Lower lobe of right lung (tissue), 2 donors: ENCODE data around the gene GFRA3. TPM values are rescaled to one million over a fixed set of nuclear protein-coding genes. Genes with fewer than 3 reads are reported as not detected.

Source experiments
- ATAC-seq, 2 donors: fragments of 200-7000 bp; cut with Tn5 transposase; one replicate each; pipeline ENCODE4 v1.9.1; 2020 to 2022; ENCODE audit warnings: mild to moderate bottlenecking in 2 of 2, moderate library complexity in 2 of 2
- DNase-seq: peaks from one replicate; pipeline ENCODE4 v3.0.0-alpha.2; 2020
- H3K27ac ChIP-seq: fragments of 200-600 bp; one replicate; pipeline ENCODE4 v1.8.0; 2022
- H3K27me3 ChIP-seq: fragments of 200-600 bp; one replicate; pipeline ENCODE4 v1.8.0; 2022; ENCODE audit warnings: low read depth
- H3K36me3 ChIP-seq: fragments of 200-600 bp; one replicate; pipeline ENCODE4 v1.8.0; 2022; ENCODE audit warnings: mild to moderate bottlenecking
- H3K4me1 ChIP-seq: fragments of 200-600 bp; one replicate; pipeline ENCODE4 v1.8.0; 2022
- H3K4me3 ChIP-seq: fragments of 200-600 bp; one replicate; pipeline ENCODE4 v1.8.0; 2022; ENCODE audit warnings: mild to moderate bottlenecking
- H3K9me3 ChIP-seq: fragments of 200-600 bp; one replicate; pipeline ENCODE4 v1.8.0; 2022
- CTCF ChIP-seq: fragments of 200-600 bp; IDR thresholded peaks from one replicate; pipeline ENCODE4 v1.8.0; 2022; ENCODE audit warnings: antibody characterized with exemption, mild to moderate bottlenecking
- intact Hi-C: fragments of 100-400 bp; cut with DNase I; formaldehyde crosslinking; loops from one replicate; pipeline ENCODE4 v1.11.0; 2022
- total RNA-seq: library from RNA; stranded (reverse); fragmentation: NEBNext Ultra II Directional; extraction: Animal tissue kit (Norgen Biotek cat#: 25700); gene quantifications from one replicate; pipeline ENCODE4 v1.2.1, GENCODE V29; 2021
- donor health status: DM: no; HTN: yes; CAD: no; lungs with severe emphysema.

The GFRA3 gene
- total RNA-seq, 1 donor from 2014 or later = 0.53 TPM

GRCh38 chr5:138275895-138276294, 1.5 kb upstream of the GFRA3 start:
- TF ChIP-seq CTCF = no peak
- H3K27me3 ChIP-seq = peaks cover 17% of the 10 kb centered on the region
- no peak overlapping the region for H3K27ac ChIP-seq
- ATAC-seq = no peak
- DNase-seq = no peak
- H3K9me3 ChIP-seq = no peaks in the 10 kb centered on the region
- intact Hi-C loops = no loop called here
- H3K36me3 ChIP-seq = no peaks in the 10 kb centered on the region
- peaks cover 12% of the 10 kb centered on the region for H3K4me1 ChIP-seq
- no peak overlapping the region for H3K4me3 ChIP-seq

- Histone ChIP-seq H3K4me1 (peaks cover 12% of the 10 kb centered on the region), H3K4me3 (no peak overlapping the region), H3K27me3 (peaks cover 17% of the 10 kb centered on the region), H3K36me3 (no peaks in the 10 kb centered on the region), H3K9me3 (no peaks in the 10 kb centered on the region), H3K27ac (no peak overlapping the region)
- intact Hi-C loops = no loop called here
- peak in 1 of 2 donors; percentile 26 for ATAC-seq
- TF ChIP-seq CTCF = no peak
- DNase-seq = no peak
These were observed 960 bp upstream of the GFRA3 start for GRCh38 chr5:138275379-138275782.

- no peaks in the 10 kb centered on the region for H3K36me3 ChIP-seq
- H3K4me1 ChIP-seq = peaks cover 12% of the 10 kb centered on the region
- no peaks in the 10 kb centered on the region for H3K9me3 ChIP-seq
- peaks cover 17% of the 10 kb centered on the region for H3K27me3 ChIP-seq
- DNase-seq (no peak), ATAC-seq (no peak)
- TF ChIP-seq CTCF = no peak
- intact Hi-C loops = no loop called here
- H3K27ac ChIP-seq = no peak overlapping the region
- H3K4me3 ChIP-seq = peak overlapping the region; percentile 48
These were observed 610 bp downstream of the GFRA3 start for GRCh38 chr5:138273834-138274188.

GRCh38 chr5:138272681-138273080, 1.7 kb downstream of the GFRA3 start:
- no peak for DNase-seq
- intact Hi-C loops = no loop called here
- no peak for TF ChIP-seq CTCF
- Histone ChIP-seq H3K27ac (no peak overlapping the region), H3K9me3 (no peaks in the 10 kb centered on the region), H3K27me3 (peaks cover 17% of the 10 kb centered on the region), H3K4me3 (no peak overlapping the region), H3K4me1 (peaks cover 12% of the 10 kb centered on the region), H3K36me3 (no peaks in the 10 kb centered on the region)
- no peak for ATAC-seq

- no peak for ATAC-seq
- H3K9me3 ChIP-seq = no peaks in the 10 kb centered on the region
- H3K27ac ChIP-seq = no peak overlapping the region
- H3K27me3 ChIP-seq = peaks cover 17% of the 10 kb centered on the region
- intact Hi-C loops = no loop called here
- H3K4me1 ChIP-seq = peaks cover 12% of the 10 kb centered on the region
- DNase-seq = no peak
- no peak for TF ChIP-seq CTCF
- H3K4me3 ChIP-seq = no peak overlapping the region
- no peaks in the 10 kb centered on the region for H3K36me3 ChIP-seq
These were observed 3.1 kb downstream of the GFRA3 start for GRCh38 chr5:138271281-138271680.

- no peak overlapping the region for H3K27ac ChIP-seq
- no peaks in the 10 kb centered on the region for H3K27me3 ChIP-seq
- no peak overlapping the region for H3K4me3 ChIP-seq
- H3K9me3 ChIP-seq = no peaks in the 10 kb centered on the region
- DNase-seq (no peak), ATAC-seq (no peak)
- intact Hi-C loops = no loop called here
- H3K4me1 ChIP-seq = no peaks in the 10 kb centered on the region
- no peak for TF ChIP-seq CTCF
- no peaks in the 10 kb centered on the region for H3K36me3 ChIP-seq
These were observed 10.2 kb downstream of the GFRA3 start for GRCh38 chr5:138264183-138264582.
